HepG2 (cell line): ENCODE measurements around the gene LINGO3. TPM values are rescaled to one million over a fixed set of nuclear protein-coding genes. Genes with fewer than 3 reads are reported as not detected.

Experiments used
- CHCHD3 ChIP-seq: sonication (generic); formaldehyde crosslinking; IDR thresholded peaks from 2 replicates; pipeline ENCODE4 v1.8.0; 2022; ENCODE audit warnings: mild to moderate bottlenecking, missing genetic modification reagents, moderate library complexity
- KDM5B ChIP-seq: sonication (generic); formaldehyde crosslinking; IDR thresholded peaks from 2 replicates; pipeline ENCODE4 v1.4.0; 2020; ENCODE audit warnings: missing genetic modification reagents, mild to moderate bottlenecking, borderline replicate concordance
- SAFB2 ChIP-seq: sonication (generic); formaldehyde crosslinking; IDR thresholded peaks from 2 replicates; pipeline ENCODE4 v1.5.1; 2020; ENCODE audit warnings: missing genetic modification reagents, low read depth, mild to moderate bottlenecking, borderline replicate concordance
- SNAI1 ChIP-seq: sonication (generic); formaldehyde crosslinking; IDR thresholded peaks from 2 replicates; pipeline ENCODE4 v1.5.0; 2020; ENCODE audit warnings: mild to moderate bottlenecking, missing genetic modification reagents, borderline replicate concordance
- SRSF4 ChIP-seq: fragments of 200-400 bp; formaldehyde crosslinking; IDR thresholded peaks from one replicate; pipeline ENCODE4 v1.6.1; 2018; ENCODE audit warnings: mild to moderate bottlenecking, low read depth, low read length, moderate library complexity; ENCODE audit not compliant: poor library complexity, severe bottlenecking
- TEAD3 ChIP-seq: optimal IDR thresholded peaks from 2 replicates; pipeline ENCODE3; 2016; ENCODE audit warnings: borderline replicate concordance
- YY1 ChIP-seq: IDR thresholded peaks from 2 replicates; pipeline ENCODE4 v1.6.1; 2011; ENCODE audit warnings: low read length, low read depth, moderate library complexity, mild to moderate bottlenecking; ENCODE audit not compliant: insufficient read depth, insufficient replicate concordance
- ZFP37 ChIP-seq: sonication (generic); formaldehyde crosslinking; IDR thresholded peaks from 2 replicates; pipeline ENCODE4 v1.4.0; 2020; ENCODE audit warnings: missing genetic modification reagents, borderline replicate concordance
- ZNF205 ChIP-seq: IDR thresholded peaks from 2 replicates; pipeline ENCODE4 v1.6.1; 2018; ENCODE audit warnings: missing biosample characterization, missing genetic modification reagents
- ZNF33A ChIP-seq: sonication (generic); formaldehyde crosslinking; IDR thresholded peaks from 2 replicates; pipeline ENCODE4 v1.5.1; 2020; ENCODE audit warnings: missing genetic modification reagents, mild to moderate bottlenecking, moderate library complexity, borderline replicate concordance
- ZNF451 ChIP-seq: sonication (generic); formaldehyde crosslinking; IDR thresholded peaks from 2 replicates; pipeline ENCODE4 v1.5.0; 2020; ENCODE audit warnings: mild to moderate bottlenecking, missing genetic modification reagents
- ZNF574 ChIP-seq: sonication (generic); formaldehyde crosslinking; IDR thresholded peaks from 2 replicates; pipeline ENCODE4 v1.4.0; 2020; ENCODE audit warnings: missing genetic modification reagents
- ZNF670 ChIP-seq: sonication (generic); formaldehyde crosslinking; IDR thresholded peaks from 2 replicates; pipeline ENCODE4 v1.8.0; 2022; ENCODE audit warnings: mild to moderate bottlenecking, missing genetic modification reagents, borderline replicate concordance
- ZSCAN22 ChIP-seq: sonication (generic); formaldehyde crosslinking; IDR thresholded peaks from 2 replicates; pipeline ENCODE4 v1.4.0; 2020; ENCODE audit warnings: mild to moderate bottlenecking, missing genetic modification reagents
- polyA plus RNA-seq, 8 experiments: library from polyadenylated mRNA; depleted of rRNA in 3 of 8; stranded (reverse) in 7 of 8; unstranded in 1 of 8; fragments of >200 nt; fragmentation: Illumina TruSeq in 4 of 8; extraction: Trizol in 4 of 8; gene quantifications; 2 replicates each; pipeline versions ENCODE4 v1.2.1 to v1.2.3, GENCODE V29; 2011 to 2016; ENCODE audit warnings: low read depth in 4 of 8, missing spikeins in 1 of 8, mixed read lengths in 1 of 8; ENCODE audit not compliant: insufficient read depth in 1 of 8
- total RNA-seq, 5 experiments: library from RNA; depleted of rRNA; stranded (reverse); fragments of >200 nt; fragmentation: Illumina TruSeq; extraction: Trizol; gene quantifications; 2 replicates each; pipeline ENCODE4 v1.2.3, GENCODE V29; 2016; ENCODE audit warnings: low read depth in 1 of 5
- TF ChIP-seq, protein P1 (sequence below): sonication (generic); formaldehyde crosslinking; IDR thresholded peaks from 2 replicates; pipeline ENCODE4 v1.5.0; 2020; ENCODE audit warnings: mild to moderate bottlenecking, missing genetic modification reagents
- TF ChIP-seq, protein P2 (sequence below): IDR thresholded peaks from 2 replicates; pipeline ENCODE4 v1.6.1; 2016; ENCODE audit warnings: low read depth
- TF ChIP-seq, protein P3 (sequence below): sonication (generic); formaldehyde crosslinking; IDR thresholded peaks from 2 replicates; pipeline ENCODE4 v1.5.0; 2020; ENCODE audit warnings: missing genetic modification reagents
- TF ChIP-seq, protein P4 (sequence below): sonication (generic); formaldehyde crosslinking; IDR thresholded peaks from 2 replicates; pipeline ENCODE4 v1.4.0; 2020; ENCODE audit warnings: mild to moderate bottlenecking, missing genetic modification reagents

Gene LINGO3
- total and polyA plus RNA-seq, 2 of the 13 experiments (the other 11 are each of a cell fraction or from before 2014, with no cell fraction given) = not detected

- TF ChIP-seq ZNF33A (CRISPR knock-in tag) (no peak), ZNF670 (CRISPR knock-in tag) (no peak), KDM5B (CRISPR knock-in tag) (no peak; the same call in 1 of the 2 replicates), ZNF451 (no peak; the same call in 1 of the 2 replicates), SNAI1 (CRISPR knock-in tag) (no peak), SRSF4 (no peak), ZNF205 (no peak), YY1 (peak; percentile 18), SAFB2 (no peak; the same call in 1 of the 2 replicates), ZSCAN22 (CRISPR knock-in tag) (no peak), TEAD3 (CRISPR knock-in tag) (no peak), CHCHD3 (CRISPR knock-in tag) (0 out of 2 replicates have a peak, but pooled peaks have one; percentile 36), ZFP37 (CRISPR knock-in tag) (no peak), ZNF574 (peak; percentile 28; the same call in 1 of the 2 replicates)
- TF ChIP-seq, protein P1, sequence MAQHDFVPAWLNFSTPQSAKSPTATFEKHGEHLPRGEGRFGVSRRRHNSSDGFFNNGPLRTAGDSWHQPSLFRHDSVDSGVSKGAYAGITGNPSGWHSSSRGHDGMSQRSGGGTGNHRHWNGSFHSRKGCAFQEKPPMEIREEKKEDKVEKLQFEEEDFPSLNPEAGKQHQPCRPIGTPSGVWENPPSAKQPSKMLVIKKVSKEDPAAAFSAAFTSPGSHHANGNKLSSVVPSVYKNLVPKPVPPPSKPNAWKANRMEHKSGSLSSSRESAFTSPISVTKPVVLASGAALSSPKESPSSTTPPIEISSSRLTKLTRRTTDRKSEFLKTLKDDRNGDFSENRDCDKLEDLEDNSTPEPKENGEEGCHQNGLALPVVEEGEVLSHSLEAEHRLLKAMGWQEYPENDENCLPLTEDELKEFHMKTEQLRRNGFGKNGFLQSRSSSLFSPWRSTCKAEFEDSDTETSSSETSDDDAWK (CRISPR knock-in tag) = no peak
- TF ChIP-seq, protein P2, sequence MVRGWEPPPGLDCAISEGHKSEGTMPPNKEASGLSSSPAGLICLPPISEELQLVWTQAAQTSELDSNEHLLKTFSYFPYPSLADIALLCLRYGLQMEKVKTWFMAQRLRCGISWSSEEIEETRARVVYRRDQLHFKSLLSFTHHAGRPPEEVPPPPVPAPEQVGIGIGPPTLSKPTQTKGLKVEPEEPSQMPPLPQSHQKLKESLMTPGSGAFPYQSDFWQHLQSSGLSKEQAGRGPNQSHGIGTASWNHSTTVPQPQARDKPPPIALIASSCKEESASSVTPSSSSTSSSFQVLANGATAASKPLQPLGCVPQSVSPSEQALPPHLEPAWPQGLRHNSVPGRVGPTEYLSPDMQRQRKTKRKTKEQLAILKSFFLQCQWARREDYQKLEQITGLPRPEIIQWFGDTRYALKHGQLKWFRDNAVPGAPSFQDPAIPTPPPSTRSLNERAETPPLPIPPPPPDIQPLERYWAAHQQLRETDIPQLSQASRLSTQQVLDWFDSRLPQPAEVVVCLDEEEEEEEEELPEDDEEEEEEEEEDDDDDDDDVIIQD (CRISPR knock-in tag) = no peak
- TF ChIP-seq, protein P3, sequence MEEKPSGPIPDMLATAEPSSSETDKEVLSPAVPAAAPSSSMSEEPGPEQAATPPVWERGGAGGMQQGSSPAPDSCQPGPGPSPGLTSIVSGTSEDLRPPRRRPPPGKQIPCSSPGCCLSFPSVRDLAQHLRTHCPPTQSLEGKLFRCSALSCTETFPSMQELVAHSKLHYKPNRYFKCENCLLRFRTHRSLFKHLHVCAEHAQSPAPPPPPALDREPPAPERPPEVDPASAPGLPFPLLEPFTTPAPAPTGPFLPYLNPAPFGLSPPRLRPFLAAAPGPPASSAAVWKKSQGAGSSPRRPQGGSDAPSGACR (CRISPR knock-in tag) = no peak
- TF ChIP-seq, protein P4, sequence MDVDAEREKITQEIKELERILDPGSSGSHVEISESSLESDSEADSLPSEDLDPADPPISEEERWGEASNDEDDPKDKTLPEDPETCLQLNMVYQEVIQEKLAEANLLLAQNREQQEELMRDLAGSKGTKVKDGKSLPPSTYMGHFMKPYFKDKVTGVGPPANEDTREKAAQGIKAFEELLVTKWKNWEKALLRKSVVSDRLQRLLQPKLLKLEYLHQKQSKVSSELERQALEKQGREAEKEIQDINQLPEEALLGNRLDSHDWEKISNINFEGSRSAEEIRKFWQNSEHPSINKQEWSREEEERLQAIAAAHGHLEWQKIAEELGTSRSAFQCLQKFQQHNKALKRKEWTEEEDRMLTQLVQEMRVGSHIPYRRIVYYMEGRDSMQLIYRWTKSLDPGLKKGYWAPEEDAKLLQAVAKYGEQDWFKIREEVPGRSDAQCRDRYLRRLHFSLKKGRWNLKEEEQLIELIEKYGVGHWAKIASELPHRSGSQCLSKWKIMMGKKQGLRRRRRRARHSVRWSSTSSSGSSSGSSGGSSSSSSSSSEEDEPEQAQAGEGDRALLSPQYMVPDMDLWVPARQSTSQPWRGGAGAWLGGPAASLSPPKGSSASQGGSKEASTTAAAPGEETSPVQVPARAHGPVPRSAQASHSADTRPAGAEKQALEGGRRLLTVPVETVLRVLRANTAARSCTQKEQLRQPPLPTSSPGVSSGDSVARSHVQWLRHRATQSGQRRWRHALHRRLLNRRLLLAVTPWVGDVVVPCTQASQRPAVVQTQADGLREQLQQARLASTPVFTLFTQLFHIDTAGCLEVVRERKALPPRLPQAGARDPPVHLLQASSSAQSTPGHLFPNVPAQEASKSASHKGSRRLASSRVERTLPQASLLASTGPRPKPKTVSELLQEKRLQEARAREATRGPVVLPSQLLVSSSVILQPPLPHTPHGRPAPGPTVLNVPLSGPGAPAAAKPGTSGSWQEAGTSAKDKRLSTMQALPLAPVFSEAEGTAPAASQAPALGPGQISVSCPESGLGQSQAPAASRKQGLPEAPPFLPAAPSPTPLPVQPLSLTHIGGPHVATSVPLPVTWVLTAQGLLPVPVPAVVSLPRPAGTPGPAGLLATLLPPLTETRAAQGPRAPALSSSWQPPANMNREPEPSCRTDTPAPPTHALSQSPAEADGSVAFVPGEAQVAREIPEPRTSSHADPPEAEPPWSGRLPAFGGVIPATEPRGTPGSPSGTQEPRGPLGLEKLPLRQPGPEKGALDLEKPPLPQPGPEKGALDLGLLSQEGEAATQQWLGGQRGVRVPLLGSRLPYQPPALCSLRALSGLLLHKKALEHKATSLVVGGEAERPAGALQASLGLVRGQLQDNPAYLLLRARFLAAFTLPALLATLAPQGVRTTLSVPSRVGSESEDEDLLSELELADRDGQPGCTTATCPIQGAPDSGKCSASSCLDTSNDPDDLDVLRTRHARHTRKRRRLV (CRISPR knock-in tag) = no peak
These were observed 16.7 kb downstream of the LINGO3 start (continued) for GRCh38 chr19:2291185-2291751.
